Astrocyte (in vitro differentiated cells and primary cell): Measurements from ENCODE around the gene ZBTB16.

Source experiments
- CTCF ChIP-seq: IDR thresholded peaks from 2 replicates; pipeline ENCODE4 v1.5.1; 2011; ENCODE audit warnings: low read depth, mild to moderate bottlenecking, inconsistent platforms, low read length, moderate library complexity; ENCODE audit not compliant: insufficient read depth
- EZH2 ChIP-seq: IDR thresholded peaks from 2 replicates; pipeline ENCODE4 v1.6.1; 2012; ENCODE audit warnings: mild to moderate bottlenecking, low read length, inconsistent platforms; ENCODE audit not compliant: insufficient read depth

DNA sequence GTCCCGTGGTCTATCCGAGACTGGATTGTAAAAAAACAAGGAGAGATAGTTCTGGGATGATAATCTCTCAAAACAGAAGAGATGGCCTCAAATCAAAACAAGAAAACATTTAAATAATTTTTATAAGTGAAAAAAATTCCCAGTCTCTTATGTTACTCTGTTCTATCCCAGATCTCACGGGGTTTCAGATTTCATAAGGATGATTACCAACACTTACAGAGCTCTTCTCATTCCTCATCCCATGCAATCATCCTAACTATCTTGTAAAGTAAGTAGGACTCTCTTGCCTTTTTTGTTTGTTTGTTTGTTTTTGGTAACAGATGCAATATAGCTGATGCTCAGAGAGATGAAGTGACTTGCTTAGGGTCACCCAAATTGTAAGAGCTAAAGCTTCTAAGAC lies 20.0 kb upstream of the ZBTB16 start:
- TF ChIP-seq CTCF (no peak), EZH2 (no peak)
